SIG-M5 treated with dmso at 0.1 percent for 504 hours (cell line): ENCODE data around the gene CCNL1.
A peak's percentile ranks its signal among the peaks of the same experiment; 100 is the strongest.
"Not testable (repeated sequence)": the region's sequence is repeated elsewhere in the genome, so short reads cannot be mapped to it uniquely, and the experiment has no call there.

ENCODE experiments used
- DNase-seq: peaks from one replicate; lab custom pipeline; 2025; ENCODE audit not compliant: unreplicated experiment; lab: John Stamatoyannopoulos, UW

The CCNL1 gene

DNA sequence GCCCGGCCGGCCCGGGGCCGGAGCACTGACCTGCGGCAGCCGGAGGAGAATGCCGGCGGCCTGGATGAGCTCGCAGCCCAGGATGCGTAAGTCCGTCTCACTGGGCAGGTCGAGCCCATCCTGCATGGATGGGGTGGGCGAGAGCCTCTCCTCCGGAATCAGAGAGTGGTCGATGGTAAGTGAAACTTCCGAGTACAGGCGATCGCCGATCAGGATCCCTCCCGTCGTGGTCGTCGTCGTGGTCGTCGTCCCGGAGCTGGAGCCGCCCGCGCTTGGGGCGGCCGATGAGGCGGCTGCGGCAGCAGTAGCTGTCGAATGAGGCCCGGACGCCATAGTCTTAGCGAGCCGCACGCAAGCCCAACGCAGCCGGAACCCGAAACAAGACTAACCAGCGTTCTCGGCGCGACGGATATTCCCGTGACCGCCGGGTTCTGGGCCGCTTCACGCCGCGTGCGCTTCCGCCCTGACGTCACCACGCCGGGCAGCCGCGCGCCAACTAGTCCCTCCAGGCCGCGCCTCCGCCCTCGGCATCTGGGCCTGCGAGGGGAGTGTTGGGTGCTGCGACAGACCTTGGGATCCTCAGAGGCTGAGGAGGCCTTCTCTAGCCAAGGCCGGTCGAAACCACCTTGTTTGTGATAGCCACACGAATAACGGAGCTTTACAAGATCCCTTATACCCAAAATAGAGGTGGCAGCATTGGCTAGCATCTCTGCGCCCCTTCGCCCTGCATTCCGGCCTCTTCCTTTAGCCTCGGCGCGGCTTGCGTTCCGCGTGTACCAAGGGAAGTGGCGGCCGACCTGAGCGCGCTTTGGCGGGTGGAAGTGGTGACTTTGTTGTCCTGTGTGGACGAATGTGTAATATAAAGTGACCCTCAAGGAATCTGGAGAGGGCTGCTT, at the start of gene CCNL1:
TSS of gene CCNL1 (minus strand) at position 386 of the 896 bp plus-strand sequence. CDS start at position 333, 53 bp downstream.
- DNase-seq = peak; percentile 95

DNA sequence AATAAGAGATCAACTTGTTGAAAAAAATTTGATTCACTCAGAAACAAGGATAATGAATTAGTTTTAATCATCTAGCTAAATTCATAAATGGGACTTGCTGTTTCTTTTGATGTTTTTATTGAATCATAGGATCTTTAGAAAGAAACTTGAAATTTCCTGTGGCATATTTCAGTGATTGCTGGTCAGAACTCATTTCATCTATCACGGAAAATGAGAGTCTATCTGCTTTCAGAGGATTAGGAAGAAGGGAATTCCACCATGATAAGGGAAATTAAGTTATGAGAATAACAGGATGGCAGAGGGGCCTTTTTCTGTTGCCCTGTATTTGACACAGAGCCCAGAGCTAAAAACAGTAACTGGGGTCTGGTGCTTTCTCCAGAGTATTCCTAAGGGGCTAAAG, 44.9 kb upstream of the CCNL1 start:
- no peak for DNase-seq

DNA sequence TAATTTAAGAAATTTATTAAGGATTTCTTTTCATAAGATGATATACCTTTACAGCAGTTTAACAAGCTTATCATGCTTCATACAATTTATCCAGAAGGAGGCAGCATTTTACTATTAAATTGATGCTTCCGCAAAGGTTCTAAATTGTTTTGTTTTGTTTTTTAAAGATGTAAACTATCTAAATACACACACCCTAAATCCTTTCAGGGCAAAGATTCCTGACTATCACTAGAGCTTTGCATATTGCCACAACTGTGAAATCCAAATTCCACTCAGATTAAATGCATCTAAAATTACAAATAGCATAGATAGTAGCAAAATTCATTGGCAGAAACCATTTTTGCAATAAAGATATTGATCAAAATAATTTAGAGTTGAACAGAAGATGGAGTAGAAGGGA, 44.5 kb upstream of the CCNL1 start:
- peak; percentile 16 for DNase-seq

- peak; percentile 69 for DNase-seq
Measured at GRCh38 chr3:157201648-157202278, 41.8 kb upstream of the CCNL1 start.

GRCh38 chr3:157199841-157200240, 39.9 kb upstream of the CCNL1 start:
- DNase-seq = no peak

DNA sequence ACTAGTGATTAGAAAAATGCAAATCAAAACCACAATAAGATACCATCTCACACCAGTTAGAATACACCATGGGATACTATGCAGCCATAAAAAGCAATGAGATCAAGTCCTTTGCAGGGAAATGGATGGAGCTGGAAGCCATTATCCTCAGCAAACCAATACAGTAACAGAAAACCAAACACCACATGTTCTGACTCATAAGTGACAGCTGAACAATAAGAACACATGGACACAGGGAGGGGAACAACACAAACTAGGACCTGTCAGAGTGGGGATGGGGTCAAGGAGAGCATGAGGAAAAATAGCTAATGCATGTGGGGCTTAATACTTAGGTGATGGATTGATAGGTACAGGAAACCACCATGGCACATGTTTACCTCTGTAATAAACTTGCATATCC, 36.0 kb upstream of the CCNL1 start:
- DNase-seq = no peak

GRCh38 chr3:157191149-157191548, 31.2 kb upstream of the CCNL1 start:
- not testable (repeated sequence) for DNase-seq

- no peak for DNase-seq
Measured at GRCh38 chr3:157190380-157190872, 30.5 kb upstream of the CCNL1 start.

GRCh38 chr3:157188391-157188790, 28.4 kb upstream of the CCNL1 start:
- no peak for DNase-seq

GRCh38 chr3:157182879-157183278, 22.9 kb upstream of the CCNL1 start:
- peak; percentile 37 for DNase-seq

GRCh38 chr3:157180262-157180661, 20.3 kb upstream of the CCNL1 start:
- DNase-seq = no peak

DNA sequence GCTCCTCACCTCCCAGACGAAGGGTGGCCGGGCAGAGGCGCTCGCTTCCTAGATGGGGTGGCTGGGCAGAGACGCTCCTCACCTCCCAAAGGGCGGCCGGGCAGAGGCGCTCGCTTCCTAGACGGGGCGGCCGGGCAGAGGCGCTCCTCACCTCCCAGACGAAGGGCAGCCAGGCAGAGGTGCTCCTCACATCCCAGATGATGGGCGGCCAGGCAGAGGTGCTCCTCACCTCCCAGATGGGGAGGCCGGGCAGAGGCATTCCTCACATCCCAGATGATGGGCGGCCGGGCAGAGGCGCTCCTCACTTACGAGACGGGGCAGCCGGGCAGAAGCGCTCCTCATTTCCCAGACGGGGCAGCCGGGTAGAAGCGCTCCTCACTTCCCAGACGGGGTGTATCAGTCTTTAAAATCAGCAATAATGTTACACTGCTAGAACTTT, 19.4 kb upstream of the CCNL1 start:
- no peak for DNase-seq

GRCh38 chr3:157178503-157179364, 18.8 kb upstream of the CCNL1 start:
- DNase-seq = not testable (repeated sequence)

DNA sequence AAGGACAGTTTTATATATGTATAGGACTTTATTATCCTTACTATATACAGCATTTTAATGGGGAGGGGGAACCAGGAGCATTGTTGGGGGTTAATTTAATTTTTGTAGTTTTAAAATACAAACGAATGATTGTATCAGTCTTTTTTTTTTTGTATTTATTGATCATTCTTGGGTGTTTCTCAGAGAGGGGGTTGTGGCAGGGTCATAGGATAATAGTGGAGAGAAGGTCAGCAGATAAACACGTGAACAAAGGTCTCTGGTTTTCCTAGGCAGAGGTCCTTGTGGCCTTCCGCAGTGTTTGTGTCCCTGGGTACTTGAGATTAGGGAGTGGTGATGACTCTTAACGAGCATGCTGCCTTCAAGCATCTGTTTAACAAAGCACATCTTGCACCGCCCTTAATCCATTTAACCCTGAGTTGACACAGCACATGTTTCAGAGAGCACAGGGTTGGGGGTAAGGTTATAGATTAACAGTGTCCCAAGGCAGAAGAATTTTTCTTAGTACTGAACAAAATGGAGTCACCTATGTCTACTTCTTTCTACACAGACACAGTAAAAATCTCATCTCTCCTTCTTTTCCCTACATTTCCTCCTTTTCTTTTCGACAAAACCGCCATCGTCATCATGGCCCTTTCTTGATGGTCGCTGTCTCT, 18.0 kb upstream of the CCNL1 start:
- DNase-seq = not testable (repeated sequence)

DNA sequence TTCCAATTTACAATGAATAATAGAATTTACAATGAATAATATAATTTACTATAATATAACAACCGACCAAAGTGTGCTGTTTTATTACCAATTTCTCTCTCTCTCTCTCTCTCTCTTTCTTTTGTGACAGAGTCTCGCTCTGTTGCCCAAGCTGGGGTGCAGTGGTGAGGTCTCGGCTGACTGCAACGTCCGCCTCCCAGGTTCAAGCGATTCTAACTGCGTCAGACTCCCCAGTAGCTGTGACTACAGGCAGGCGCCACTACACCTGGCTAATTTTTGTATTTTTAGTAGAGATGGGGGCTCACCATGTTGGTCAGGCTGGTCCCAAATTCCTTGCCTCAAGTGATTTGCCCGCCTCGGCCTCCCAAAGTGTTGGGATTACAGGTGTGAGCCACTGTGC, 17.0 kb upstream of the CCNL1 start:
- DNase-seq = no peak

DNA sequence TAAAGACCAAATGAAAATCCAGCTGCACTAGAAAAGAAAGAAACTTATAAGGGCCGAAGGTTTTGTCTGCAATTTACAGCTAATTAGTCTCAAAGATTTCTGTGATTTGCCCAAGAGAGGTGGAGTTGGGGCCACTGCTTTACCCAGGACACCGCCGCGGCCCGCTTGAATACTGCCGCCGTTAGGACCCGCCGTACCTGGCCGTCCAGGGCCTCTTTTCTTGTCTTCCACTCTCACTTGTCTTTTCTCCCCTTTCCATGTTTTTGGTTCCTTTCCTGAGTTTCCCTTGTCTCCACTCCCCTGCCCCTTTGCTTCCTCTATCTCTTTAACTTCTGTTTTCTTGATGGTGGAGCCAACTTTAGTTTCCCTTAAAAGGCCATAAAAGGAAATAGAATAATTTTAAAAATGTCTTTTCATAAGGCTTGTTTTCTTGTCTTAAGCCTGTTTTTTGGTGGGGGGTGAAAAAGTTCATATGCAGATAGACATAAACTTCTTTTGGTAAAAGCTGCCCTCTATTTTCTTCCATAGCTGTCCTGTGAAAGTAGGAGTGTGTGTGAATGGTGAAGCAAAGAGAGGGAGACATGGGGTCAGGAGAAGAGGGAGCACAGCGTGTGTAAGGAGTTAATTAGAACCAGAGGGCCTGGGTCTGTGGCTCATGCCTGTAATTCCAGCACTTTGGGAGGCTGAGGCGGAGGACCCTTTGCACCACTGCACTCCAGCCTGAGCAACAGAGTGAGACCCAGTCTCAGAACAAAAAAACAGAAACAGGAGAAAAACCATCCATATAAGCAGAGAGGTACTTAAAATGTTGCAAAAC, 16.0 kb upstream of the CCNL1 start:
- DNase-seq = peak; percentile 40

DNA sequence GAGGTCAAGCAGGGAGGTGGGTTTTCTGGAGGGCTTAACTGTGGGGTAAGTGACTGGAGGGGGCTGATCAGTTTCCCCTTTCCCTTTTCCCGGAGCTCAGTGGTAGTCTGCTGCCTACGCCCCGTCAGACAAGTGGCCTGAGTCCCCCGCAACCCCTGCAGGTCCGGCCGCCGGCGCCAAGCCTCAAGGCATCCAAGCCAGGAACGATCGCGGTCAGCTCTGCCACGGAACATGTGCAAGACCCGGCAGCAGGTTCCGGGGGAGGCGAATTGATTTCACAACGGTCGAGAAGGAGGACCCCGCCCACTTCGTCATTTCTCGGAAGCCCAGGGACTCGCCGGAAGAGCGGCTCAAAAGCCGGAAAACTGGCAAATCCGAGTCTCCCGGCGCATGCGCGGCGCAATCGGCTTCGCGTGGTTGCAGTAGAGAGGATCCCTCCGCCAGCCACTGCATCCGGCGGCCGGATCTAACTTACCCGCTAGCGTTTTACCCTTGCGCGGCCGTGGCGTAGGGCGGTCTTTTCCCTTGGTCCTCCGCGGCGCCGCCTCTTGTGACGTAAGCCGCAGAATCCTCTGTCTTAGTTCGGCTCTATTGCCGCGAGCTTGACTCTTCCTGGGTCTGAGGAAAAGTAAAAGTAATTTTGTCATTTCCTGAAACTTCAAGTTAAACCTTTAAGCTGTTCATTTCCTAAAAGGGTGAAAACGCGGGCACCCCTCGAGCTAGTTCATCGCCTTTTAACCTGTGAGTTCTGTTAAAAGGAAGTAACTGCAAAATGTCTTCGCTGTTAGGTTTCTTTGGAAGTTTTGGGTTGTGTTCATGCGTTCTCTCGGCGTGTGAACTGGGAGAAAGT, 14.9 kb upstream of the CCNL1 start:
- DNase-seq = peak; percentile 100

DNA sequence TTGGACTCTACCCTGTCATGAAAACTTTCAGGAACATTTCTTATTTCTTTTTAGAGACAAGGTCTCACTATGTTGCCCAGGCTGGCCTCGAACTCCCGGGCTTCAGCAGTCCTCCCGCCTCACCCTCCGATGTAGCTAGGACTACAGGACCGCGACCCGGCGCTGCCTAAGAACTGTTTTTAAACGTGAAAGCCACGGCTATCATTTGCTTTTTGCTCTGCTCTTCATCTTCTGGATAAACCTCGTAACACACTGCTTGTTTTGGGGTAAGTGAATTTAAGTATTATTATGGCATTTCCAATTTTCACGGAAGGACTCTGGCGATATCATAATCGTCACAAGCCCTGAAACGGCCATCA, 14.3 kb upstream of the CCNL1 start:
- no peak for DNase-seq

DNA sequence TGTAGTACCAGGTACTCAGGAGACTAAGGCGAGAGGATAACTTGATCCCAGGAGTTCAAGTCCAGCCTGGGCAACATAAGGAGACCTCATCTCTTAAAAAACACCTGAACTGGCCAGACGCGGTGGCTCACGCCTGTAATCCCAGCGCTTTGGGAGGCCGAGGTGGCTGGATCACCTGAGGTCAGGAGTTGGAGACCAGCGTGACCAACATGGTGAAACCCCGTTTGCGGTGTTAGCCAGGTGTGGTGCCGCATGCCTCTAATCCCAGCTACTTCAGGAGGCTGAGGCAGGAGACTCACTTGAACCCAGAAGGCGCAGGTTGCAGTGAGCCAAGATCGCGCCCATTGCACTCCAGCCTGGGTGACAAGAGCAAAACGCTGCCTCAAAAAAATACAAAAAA, 13.4 kb upstream of the CCNL1 start:
- DNase-seq = not testable (repeated sequence)
